CD4-positive, alpha-beta T cell treated with Interleukin-15 for 1 hour (primary cell): Measurements from ENCODE around the gene TNFRSF18.

ENCODE experiments used
- DNase-seq: peaks from one replicate; pipeline ENCODE4 v3.0.0-alpha.2; 2020

Gene TNFRSF18

GRCh38 chr1:1162597-1163537, 43.5 kb downstream of the TNFRSF18 start:
- DNase-seq: no peak

GRCh38 chr1:1161683-1162079, 44.7 kb downstream of the TNFRSF18 start:
- no peak for DNase-seq

DNA sequence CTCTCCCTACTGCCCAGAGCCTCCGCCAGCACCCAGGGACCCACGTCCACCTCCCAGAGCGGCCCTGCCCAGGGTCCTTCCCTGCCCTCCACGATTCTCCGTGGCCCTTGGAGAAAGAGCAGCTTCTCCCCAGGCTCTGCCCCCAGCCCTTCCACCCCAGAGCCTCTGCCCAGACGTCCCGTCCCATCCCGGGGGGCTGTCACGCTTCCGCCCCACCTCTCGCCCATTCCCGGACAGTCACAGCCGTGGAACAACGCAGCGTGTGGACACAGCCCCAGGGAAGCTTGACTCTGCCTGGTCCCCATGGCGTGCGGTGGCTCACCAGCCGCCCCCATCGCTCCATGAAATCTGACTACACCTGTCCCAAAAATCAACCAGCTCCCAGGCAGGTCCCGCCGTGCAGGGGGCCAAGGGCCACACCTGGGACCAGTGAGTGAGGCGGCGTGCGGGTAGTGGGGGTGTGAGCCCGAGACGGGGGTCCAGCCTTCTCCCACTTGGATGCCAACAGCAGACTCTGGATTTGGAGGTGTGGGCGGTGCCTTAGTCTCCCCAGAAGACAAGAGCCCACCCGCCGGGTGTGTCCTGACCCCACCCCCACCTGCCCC, 45.2 kb downstream of the TNFRSF18 start:
- no peak for DNase-seq

- no peak for DNase-seq
These were observed 46.0 kb downstream of the TNFRSF18 start for GRCh38 chr1:1160281-1160930.

GRCh38 chr1:1157914-1158710, 48.3 kb downstream of the TNFRSF18 start:
- DNase-seq: peak; percentile 27

- DNase-seq: peak; percentile 73
These were observed 48.9 kb downstream of the TNFRSF18 start for GRCh38 chr1:1157426-1157913.

DNA sequence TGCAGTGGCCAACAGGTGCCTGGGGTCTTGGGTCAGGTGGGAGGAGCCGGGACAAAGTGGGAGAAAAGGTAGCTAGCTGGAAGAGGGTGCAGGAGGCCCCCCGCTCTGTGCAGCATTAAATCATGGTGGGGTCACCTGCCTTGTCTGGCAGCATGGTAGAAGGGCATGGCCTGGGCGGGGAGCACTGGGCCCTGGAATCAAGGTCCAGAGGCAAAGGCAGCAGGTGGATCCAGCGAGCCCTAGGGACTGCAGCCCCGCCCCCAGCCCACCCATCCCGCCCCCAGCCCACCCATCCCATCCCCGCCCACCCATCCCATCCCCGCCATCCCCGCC, 49.4 kb downstream of the TNFRSF18 start:
- no peak for DNase-seq

DNA sequence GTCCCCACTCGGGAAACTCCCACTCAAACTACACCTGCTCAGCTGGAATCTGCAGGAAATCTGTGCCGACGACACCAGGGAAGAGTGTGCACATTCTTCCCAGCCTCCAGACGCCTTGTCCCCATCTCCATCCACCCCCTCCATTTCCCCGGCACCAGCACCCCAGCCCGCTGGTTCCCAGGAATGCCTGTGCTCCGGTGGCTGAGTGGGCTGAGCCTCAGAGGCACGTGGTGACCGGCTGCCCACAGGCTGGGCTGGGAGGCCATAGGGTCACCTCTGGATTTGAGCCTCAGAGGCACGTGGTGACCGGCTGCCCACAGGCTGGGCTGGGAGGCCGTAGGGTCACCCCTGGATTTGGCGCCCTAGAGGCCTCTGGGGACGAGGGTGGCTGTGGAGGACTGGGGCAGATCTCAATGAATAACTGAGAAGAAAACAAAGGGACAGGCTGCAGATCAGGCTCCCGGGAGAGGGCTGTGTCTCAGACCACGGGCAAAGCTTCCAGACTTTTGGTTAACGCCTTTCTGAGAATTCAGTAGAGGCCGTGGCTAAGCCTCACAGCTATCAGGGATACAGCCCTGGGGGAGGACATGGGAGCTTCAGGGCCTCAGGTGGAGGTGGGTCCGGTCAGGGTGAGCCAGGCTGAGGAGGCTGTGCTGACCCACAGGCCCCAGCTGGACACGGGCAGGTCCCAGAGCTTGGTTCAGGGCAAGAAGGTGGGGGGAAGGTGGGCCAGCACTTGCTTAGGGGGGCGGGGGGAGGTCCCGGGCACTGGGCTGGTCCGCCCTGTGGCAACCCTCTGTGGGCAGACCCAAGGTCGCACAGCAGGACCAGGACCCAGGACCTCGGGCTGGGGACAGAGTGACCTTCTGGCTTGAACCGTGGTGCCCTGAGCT, 50.0 kb downstream of the TNFRSF18 start:
- no peak for DNase-seq

- DNase-seq: no peak
These were observed 51.1 kb downstream of the TNFRSF18 start for GRCh38 chr1:1155258-1155657.

DNA sequence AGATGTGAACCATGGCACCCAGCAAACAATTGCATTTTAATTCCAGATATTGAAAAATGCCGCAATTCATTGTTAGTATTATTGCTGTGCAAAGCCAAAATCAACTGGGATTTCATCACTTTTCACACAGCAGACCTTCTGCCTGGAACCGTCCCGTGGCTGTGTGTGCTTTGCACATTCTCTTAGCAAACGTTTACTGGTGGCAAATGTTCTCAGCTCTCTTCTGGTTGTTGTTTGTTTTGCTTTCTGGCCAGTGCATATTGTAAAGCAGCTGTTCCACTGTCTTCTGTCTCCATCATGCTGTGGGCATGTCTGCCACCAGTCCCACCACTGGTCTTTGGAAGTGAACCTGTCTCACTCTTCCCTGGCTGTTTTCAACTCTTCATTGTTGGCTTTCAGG, 52.5 kb downstream of the TNFRSF18 start:
- DNase-seq: no peak
